NCI-H1694 (cell line): Measurements from ENCODE around the gene MMS19.

Source experiments
- DNase-seq: peaks from one replicate; lab custom pipeline; 2025; lab: John Stamatoyannopoulos, UW

The MMS19 gene

DNA sequence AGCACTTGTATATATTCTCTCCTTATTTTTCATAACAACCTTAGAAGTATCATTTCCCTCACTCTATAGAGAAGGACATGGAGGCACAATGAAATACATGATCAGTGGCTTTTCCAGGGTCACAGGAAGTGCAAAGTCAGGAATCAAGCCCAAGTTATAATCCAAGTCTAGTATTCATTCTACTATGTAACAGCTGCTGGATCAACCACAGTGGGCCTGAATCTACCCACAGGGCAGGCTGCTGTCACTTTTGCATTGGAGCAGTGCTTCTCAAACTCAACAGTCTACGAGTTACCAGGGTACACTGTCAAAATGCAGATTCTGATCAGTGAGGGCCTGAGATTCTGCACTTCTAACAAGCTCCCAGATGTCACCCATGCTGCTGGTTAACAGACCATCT lies 34.0 kb downstream of the MMS19 start:
- no peak for DNase-seq

DNA sequence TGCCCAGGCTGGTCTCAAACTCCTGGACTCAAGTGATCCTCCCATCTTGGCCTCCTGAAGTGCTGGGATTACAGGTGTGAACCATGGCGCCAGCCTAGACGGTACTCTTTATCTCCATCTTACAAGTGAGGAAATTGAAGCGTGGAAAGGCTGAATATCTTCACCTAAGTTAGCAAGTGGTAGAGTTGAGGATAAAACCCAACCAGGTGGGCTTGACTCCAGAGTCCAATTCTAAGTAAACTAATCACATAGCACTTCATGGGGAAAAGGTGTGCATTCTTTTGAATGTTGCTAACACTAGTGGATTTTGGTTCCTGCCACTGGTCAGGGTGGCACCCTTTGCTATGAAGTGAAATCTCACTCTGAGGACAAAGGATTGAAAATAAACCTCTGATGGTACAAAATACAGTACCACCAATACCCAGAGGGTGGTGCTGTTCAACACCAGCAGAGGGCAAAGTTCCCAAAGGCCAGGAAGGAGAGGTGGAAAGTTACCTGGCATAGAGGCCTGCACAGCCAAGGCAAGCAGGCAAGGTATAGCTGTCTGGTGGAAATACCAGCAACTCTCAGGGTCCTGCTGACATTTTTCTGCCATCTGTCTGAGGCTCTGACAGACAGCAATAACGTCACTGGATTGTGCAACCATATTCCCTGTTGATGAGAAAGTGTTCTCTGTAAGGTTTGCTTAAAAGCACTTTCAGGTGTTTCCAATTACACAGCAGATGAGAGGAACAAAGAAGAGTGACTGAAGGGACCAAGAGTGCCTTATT lies 34.7 kb downstream of the MMS19 start:
- peak; percentile 33 for DNase-seq

DNA sequence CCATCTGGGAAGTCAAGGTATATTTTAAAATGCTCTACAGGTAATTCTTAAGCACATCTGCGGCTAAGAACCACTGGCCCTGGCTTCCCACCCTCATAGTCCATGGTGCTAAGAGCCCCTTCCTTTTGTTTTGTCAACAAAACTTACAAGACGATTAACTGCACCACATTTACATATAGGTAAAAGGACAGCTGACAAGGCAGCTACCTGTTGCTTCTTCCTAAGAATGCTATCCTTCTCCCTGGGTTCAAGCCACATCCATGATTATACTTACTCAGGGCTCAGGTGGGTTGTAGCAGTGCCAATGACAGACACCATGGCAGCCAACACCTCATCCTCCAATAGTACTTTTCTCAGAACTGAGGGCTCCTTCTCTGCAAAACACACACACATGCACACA lies 35.9 kb downstream of the MMS19 start:
- DNase-seq: no peak

DNA sequence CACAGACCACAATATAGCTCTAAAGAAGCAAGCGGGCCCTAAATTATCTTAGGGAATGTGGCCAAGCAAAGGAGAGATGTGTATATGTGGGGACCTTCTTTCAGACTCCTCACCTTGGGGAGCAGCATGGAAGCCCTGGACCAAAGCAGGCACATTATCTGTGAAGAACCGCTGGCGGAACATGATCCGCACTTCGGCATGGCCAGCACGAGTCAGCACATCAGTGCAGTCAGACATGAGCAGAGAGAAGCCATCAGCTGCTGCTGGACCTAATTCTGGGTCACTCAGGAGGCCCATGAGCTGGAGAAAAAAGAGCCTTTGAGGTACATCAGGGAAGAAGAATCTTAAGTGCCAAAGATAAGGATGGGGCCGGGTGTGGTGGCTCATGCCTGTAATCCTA lies 38.3 kb downstream of the MMS19 start:
- DNase-seq: no peak

DNA sequence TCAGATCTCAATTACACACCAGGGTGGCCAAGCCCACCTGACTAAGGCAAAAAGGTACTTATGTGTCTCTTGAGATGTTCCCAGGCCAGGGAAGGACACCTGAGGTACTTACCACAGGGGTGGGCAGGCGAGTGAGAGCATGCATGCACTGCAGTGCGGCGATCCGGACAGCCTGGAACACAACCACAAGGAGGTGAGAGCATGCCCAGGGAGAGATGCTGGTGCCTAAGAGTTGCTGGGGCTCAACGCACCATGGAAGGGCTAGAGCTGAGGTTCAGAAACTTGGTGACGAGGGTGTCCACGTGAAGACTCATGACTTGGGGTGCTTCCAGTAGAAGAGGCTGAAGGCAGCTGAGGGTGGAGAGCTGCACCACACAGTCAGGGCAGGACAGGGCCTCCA lies 39.1 kb downstream of the MMS19 start:
- no peak for DNase-seq

DNA sequence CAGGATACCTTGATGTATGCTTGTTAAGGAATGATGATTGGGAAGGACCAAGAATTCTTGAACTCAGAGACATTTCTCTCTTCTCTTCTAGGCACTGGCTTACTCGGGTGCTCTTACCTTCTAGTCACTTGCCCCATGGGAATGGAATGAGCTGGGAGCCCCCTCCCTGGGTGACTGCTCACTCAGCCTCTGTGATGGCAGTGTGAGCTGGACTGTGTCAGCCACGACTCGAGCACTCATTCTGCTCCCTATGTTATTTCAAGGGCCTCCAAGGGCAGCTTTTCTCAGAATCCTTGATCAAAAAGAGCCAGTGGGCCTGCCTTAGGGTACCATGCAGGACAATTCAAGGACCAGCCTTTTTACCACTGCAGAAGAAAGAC lies 41.5 kb downstream of the MMS19 start:
- no peak for DNase-seq

DNA sequence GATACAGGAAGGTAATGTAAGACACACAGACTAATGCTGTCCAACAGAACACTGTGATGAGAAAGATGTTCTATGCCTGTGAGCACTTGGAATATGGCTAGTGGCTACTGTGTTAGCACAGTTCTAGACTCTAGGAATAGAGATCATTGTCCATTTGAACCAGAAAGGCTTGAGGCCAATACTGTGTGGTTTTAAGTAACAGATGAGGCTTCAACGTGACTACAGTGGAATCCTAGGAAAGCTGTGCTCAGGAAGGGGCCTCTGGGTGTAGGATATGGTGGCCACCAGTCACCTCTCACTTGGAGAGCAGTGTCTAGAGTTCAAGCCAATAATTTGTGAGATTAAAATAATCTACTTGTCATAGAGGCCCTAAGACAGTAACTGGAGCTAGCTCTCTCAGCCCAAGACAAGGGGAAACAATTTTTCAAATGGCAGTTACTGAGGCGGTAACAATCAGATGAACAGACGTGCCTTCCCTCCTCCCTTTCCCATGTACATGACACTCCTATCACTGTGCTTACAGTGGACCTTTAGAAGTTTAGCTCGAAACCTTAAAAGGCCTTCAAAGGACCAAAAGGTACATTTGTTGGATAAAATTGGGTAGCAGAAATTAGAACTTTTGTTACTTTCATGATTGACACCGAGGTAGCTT lies 42.1 kb downstream of the MMS19 start:
- no peak for DNase-seq

DNA sequence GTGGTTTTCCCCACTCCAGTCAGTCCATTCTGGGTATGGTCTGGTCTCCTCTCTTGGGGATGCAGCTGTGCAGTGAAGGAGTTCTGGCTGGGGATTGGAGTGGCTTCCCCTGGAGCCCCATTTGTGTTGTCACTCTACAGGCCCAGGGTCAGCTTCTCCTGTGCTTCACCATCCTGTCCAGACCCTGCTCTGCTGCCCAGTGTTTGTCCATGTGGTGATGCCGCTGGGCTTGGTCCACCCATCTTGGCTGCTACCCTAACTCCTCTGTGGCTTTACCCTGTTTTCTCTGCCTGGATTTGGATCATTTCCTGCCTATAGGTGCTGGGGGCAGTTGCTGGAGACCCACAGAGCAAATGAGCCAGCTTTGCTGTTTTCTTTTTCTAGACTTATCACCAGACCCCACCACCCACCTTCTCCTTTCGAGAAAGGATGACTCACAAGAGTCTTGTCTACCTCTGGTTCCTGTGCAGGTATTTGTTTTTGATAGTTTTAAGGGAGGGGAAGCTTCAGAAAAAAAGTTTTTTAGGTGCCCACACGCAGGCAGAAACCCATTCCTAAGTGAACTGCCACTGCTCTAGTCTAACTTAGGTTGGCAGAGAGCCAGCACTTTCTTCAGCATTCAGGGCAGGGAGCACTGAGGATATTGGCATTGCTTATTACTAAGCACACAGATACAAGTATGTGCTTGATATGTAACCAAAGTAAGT lies 43.7 kb downstream of the MMS19 start:
- no peak for DNase-seq

DNA sequence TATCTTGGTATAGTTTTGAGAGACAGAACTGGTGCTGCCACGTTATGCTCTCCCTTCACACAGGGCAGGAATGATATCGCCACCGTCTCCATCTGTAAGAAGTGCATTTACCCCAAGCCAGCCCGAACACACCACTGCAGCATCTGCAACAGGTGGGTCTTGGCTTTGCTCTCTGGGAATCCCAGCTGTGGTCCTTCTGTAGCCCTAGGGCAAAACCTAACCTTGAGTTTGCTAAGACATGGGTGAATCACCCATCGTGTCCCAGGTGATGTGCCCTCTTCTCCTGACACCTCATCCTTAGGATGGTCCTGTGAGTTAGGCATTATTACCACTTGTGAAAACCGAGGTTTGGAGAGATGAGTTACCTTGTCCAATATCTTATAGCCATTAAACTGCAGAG lies 45.9 kb downstream of the MMS19 start:
- DNase-seq: no peak

DNA sequence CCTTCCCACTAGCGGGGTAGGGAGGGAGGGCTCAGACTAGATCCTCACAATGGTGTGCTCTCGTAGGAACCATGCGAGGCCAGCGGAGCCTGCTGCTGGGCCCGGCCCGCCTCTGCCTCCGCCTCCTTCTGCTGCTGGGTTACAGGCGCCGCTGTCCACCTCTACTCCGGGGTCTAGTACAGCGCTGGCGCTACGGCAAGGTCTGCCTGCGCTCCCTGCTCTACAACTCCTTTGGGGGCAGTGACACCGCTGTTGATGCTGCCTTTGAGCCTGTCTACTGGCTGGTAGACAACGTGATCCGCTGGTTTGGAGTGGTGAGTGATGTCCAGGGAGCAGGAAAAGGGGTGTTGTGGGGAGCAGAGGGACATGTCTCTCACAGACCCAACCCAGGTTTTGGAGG lies 46.6 kb downstream of the MMS19 start:
- DNase-seq: no peak

DNA sequence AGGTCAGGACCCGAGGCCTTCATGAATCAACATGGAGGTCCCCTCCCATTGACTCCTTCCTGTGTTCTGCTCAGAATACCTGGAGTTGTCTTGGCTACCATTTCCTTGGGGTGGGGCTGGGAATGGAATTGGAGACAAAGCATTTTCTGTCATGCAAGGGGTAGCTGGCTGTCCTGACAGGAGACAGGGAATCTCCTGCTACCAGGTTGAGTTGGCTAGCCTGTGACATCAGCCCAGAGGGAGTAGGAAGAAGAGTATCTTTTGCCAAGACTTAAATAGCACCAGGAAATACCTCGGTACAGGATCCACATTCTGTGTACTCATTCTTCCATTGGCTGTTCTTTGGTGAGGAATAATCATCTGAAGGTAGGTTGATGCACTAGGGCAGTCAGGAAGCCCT lies 47.4 kb downstream of the MMS19 start:
- no peak for DNase-seq

DNA sequence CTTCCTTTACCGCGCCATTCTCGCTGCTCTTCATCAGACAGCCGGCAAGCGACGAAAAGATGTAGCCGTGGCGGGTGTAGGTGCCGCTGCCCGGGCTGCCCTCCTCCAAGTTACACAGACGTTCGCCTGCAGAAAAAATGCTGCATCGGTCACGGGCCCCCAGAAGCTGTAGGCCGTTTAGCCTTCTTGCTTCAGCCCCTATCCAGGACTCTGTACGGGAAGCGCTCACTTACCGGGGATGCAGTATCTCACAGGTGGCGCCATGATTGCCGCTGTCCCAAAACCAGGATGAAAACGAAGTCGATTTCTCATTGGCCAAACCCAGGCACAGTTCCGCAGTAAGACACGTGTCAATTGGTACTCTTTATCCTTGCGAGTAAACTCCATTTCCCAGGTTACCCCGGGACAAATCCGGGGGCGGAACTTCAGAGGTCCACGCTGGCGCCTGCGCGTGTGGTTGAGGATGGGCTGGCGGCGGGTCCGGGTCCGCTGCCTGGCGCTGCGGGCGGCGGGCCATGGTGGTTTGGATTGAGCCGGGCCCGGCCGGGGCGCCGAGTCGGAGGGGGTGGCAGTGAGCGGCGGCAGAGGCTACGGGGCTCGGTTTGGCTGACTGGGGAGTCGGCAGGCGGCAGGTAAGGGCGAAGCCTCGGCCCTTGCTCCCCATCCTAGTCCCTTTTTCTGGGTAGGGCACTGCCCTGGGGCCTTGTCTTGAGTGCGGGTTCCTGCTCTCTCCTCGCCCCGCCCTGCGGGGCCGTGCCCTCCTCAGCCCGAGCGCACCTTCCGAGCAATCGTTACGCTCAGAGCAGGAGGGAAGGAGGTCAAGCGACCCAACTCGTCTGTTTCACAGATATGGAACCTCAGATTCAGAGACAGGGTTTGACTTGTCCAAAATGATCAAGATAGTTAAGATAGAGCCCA lies 52.2 kb downstream of the MMS19 start, which contains the start of the genes EXOSC1 and ZDHHC16:
EXOSC1 (minus strand) TSS at position 285 of the 918 bp plus-strand sequence; CDS start at position 264, 21 bp downstream.
ZDHHC16 (plus strand) TSS at position 454 of the 918 bp plus-strand sequence. CDS start 5,501 bp downstream, outside the sequence.
- DNase-seq: peak; percentile 83

DNA sequence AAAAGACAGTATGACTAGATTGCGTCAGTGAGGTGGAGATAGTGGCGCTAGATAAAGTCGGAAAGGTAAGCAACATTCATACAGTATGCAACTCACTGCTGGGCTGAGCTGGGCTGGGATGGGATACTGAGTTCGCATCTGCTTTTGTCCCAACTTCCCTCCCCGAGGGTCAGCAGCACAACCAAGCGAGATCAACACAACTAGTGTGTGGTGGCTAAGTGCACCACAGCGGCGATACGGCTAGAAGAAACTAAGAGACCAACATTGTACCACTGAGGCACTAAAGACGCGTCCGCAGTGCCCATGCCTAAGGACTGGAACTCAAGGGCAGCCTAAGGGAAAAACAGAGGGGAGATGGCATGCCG lies 52.9 kb downstream of the MMS19 start:
- no peak for DNase-seq

DNA sequence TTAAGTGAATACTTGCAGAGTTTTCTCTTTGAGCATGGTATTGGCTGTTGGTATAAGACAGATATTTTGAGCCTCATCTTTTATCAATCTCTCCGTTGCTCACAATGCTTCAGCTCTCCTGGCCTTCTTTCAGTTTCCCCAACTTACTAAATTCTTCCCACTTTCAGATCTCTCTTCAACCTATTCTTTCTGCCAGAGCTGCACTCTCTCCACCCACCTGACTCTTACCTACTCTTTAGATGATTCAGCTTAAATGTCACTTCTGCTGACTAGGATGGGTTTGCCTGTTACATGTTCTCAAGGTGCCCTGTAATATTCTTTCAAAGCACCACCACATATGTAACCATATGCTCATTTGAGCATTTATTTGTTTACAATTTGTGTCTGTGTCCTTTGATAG lies 54.0 kb downstream of the MMS19 start:
- DNase-seq: no peak

DNA sequence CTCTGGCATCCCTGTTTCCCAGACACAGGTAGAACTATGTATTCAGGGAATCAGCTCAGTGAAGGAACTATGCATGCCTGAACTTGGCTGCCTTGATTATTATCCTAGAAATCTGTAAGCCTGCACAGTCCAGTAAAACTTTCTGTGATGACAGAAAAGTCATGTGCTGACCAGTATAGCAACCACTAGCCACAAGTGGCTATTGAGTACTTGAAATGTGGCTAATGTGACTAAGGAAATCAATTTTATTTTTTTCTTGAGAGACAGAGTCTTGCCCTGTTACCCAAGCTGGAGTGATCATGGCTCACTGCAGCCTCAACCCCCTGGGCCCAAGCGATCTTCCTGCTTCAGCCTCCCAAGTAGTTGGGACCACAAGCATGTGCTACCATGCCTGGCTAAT lies 55.9 kb downstream of the MMS19 start:
- DNase-seq: no peak

DNA sequence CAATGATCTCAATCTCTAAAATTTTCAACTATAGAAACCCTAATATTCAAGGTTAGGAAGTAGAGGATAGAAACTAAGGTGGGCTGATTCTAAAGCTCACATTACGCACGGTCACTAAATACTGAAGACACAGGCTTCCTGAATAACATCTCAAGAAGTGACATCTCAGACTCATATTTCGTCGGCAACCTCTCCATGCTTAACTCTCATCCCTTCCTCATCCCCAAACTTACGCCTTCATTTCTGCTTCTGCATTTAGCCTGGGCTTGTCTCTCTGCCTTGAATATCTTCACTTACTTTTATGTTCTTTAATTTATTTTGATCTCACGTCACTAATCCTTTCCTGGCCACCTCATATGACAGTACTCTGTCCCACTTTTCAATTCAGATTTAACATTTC lies 63.0 kb downstream of the MMS19 start:
- no peak for DNase-seq

DNA sequence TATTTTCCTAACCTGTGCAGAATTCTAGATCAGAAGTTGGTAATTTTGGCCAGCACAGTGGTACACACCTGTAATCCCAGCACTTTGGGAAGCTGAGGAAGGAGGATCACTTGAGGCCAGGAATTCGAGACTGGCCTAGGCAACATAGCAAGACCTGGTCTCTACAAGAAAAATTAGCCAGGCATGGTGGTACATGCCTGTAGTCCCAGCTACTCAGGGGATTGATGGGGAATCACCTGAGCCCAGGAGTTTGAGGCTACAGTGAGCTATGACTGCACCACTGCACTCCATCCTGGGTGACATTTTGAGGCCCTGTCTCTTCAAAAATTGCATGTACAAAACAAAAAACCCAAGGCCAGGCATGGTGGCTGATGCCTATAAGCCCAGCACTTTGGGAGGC lies 63.7 kb downstream of the MMS19 start:
- DNase-seq: no peak

DNA sequence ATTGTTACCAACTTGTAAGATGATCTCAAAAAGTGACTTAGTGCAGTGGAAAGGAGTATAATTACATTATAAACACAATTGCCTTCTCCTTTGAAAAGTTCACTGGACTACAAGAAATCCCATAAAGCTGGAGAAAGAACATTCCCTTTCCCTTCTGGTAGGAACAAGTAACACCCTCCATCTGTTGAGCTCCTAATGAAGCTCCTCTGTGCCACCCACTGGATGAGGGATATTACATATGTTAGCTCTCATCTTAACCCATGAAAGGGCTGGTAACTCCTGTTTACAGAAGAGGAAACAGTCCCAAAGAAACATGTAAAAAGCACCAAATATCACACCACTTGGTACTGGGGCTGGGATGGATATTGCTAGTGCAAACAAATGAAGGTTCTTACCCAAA lies 64.2 kb downstream of the MMS19 start:
- no peak for DNase-seq

DNA sequence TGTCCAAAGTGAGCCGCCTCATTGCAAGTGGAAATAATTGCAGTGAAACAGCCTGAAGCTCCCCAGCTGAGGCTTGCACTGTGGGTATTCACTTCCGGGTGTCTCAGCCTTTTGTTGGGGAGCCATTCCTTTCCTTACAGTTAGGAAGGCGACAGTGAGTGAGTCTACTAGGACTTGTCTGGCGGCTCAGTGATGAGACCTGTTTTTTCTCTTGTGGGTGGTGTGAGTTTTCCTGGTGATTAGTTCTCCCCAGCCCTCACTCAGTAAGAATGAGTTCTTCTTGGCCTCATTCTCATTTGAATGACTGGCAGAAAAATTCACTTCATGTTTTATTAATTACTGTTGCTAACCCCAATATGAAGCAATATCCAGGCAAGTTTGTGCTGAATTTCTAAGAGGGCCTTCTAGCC lies 69.6 kb downstream of the MMS19 start:
- no peak for DNase-seq

DNA sequence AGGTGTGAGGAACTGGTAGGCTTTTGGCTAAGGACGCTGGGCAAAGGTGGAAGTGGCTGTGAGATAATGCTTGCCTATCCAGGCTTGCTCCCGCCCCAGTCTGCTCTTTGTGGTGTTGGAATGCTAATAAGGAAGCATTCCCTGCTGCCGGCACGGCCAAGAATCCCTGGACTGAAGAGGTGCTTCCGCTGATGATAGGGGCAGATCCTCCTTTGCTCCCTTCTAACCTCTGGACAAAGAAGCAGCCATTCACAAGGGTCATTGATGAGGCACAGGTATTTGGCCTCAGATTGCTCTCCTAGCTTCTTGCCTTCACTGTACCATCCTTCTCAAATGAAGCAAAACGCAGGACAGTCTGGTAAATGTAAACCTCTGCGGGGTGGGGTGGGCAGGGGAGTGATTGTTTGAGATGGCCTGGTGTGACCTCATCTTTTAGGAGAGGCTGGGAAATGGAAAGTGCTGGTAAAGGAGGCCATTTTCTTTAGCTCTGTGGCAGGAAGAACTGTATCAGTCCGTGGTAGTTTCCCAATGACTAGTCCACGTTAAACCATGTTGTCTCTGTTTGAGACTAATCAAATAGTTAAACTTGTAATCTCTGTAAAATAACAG lies 70.5 kb downstream of the MMS19 start:
- no peak for DNase-seq

DNA sequence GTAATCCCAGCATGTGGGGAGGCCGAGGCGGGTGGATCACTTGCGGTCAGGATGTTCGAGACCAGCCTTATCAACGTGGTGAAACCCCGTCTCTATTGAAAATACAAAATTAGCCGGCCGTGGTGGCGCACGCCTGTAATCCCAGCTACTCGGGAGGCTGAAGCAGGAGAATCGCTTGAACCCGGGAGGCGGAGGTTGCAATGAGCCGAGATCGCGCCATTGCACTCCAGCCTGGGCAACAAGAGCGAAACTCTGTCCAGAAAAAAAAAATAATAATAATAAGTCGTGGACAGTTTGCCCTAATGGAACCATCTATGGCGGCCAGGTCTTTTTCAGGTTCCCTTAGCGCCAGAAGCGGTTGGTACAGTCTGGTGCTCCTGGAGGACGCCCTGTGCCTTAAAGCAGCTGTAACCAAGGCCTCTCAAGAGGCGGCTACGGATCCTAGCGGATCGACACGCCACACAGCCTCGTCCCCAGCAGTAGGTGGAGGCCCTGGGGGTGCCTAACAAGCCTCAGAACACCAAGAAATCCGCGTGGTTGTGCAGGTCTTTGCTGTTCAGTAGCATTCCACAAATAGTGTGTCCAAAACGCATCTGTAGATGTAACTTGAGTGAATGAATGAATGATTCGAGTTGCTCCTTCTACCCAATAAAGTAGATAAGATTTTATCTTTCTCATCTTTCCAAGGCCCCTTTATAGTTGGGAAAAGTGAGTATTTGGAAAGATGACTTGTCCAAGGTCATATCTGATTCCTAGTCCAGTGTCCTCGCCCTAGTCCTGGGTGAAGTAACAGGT lies 71.2 kb downstream of the MMS19 start:
- no peak for DNase-seq
